ENCODE data around the gene AURKAIP1.
"Not testable (repeated sequence)": the region's sequence is repeated elsewhere in the genome, so short reads cannot be mapped to it uniquely, and the experiment has no call there.

AURKAIP1 gene

GRCh38 chr1:1373815-1374588 is 1.0 kb downstream of the AURKAIP1 start:
- Histone ChIP-seq H3K9me3 (no peaks in the 10 kb centered on the region), H3K27ac (peak overlapping the region; percentile 89), H3K36me3 (peaks cover 20% of the 10 kb centered on the region), H3K4me1 (ENCODE audit: control insufficient read depth in 1 of 2, insufficient read depth in 1 of 2, low read depth in 1 of 2, low read length in 1 of 2) (peaks cover 20 to 28% of the 10 kb centered on the region in 2 experiments), H3K27me3 (peaks cover 8% of the 10 kb centered on the region), H3K4me3 (ENCODE audit: low read depth in 1 of 2, low read length in 1 of 2) (peak overlapping the region; percentile 92 to 93)
- no peak for TF ChIP-seq CTCF (IDR thresholded peaks at IDR 0.05)

GRCh38 chr1:1373051-1373814 is 1.8 kb downstream of the AURKAIP1 start:
- Histone ChIP-seq H3K4me3 (ENCODE audit: low read depth in 1 of 2, low read length in 1 of 2) (no peak overlapping the region), H3K4me1 (ENCODE audit: control insufficient read depth in 1 of 2, insufficient read depth in 1 of 2, low read depth in 1 of 2, low read length in 1 of 2) (peaks cover 20 to 28% of the 10 kb centered on the region in 2 experiments), H3K36me3 (peaks cover 20% of the 10 kb centered on the region), H3K27me3 (peaks cover 16% of the 10 kb centered on the region), H3K9me3 (no peaks in the 10 kb centered on the region), H3K27ac (peak overlapping the region; percentile 4)
- TF ChIP-seq CTCF (IDR thresholded peaks at IDR 0.05) = no peak

GRCh38 chr1:1371746-1372711 is 3.0 kb downstream of the AURKAIP1 start:
- Histone ChIP-seq H3K27ac (peak overlapping the region; percentile 27), H3K4me3 (ENCODE audit: low read depth in 1 of 2, low read length in 1 of 2) (no peak overlapping the region), H3K27me3 (peaks cover 17% of the 10 kb centered on the region), H3K9me3 (no peaks in the 10 kb centered on the region), H3K36me3 (peaks cover 20% of the 10 kb centered on the region), H3K4me1 (ENCODE audit: control insufficient read depth in 1 of 2, insufficient read depth in 1 of 2, low read depth in 1 of 2, low read length in 1 of 2) (peaks cover 20 to 28% of the 10 kb centered on the region in 2 experiments)
- TF ChIP-seq CTCF (IDR thresholded peaks at IDR 0.05) = peak; percentile 84

- Histone ChIP-seq H3K27me3 (peaks cover 17% of the 10 kb centered on the region), H3K27ac (no peak overlapping the region), H3K4me3 (ENCODE audit: low read depth in 1 of 2, low read length in 1 of 2) (no peak overlapping the region), H3K4me1 (ENCODE audit: control insufficient read depth in 1 of 2, insufficient read depth in 1 of 2, low read depth in 1 of 2, low read length in 1 of 2) (peaks cover 20 to 28% of the 10 kb centered on the region in 2 experiments), H3K36me3 (peaks cover 20% of the 10 kb centered on the region), H3K9me3 (no peaks in the 10 kb centered on the region)
- TF ChIP-seq CTCF (IDR thresholded peaks at IDR 0.05) = no peak
Measured at GRCh38 chr1:1371364-1371745, 3.7 kb downstream of the AURKAIP1 start.

- Histone ChIP-seq H3K9me3 (no peaks in the 10 kb centered on the region), H3K4me1 (ENCODE audit: control insufficient read depth in 1 of 2, insufficient read depth in 1 of 2, low read depth in 1 of 2, low read length in 1 of 2) (peaks cover 20 to 28% of the 10 kb centered on the region in 2 experiments), H3K36me3 (peaks cover 20% of the 10 kb centered on the region), H3K27ac (no peak overlapping the region), H3K27me3 (peaks cover 17% of the 10 kb centered on the region), H3K4me3 (ENCODE audit: low read depth in 1 of 2, low read length in 1 of 2) (no peak overlapping the region)
- no peak for TF ChIP-seq CTCF (IDR thresholded peaks at IDR 0.05)
Measured at GRCh38 chr1:1370771-1371300, 4.2 kb downstream of the AURKAIP1 start.

GRCh38 chr1:1370094-1370493 is 4.9 kb downstream of the AURKAIP1 start:
- H3K4me1 ChIP-seq (ENCODE audit: control insufficient read depth in 1 of 2, insufficient read depth in 1 of 2, low read depth in 1 of 2, low read length in 1 of 2) = peaks cover 20 to 28% of the 10 kb centered on the region in 2 experiments

More at GRCh38 chr1:1370094-1370493, 4.9 kb downstream of the AURKAIP1 start:
- H3K9me3 ChIP-seq; H3K4me3 ChIP-seq (ENCODE audit: low read depth in 1 of 2, low read length in 1 of 2); H3K27ac ChIP-seq: not testable (repeated sequence)
- H3K36me3 ChIP-seq = peaks cover 20% of the 10 kb centered on the region
- peaks cover 18% of the 10 kb centered on the region for H3K27me3 ChIP-seq
